GM18517 (cell line): ENCODE data around the gene SLC6A9.
A peak's percentile ranks its signal among the peaks of the same experiment; 100 is the strongest.

Source experiments
- ATAC-seq: cut with Tn5 transposase; IDR thresholded peaks from one replicate; pipeline ENCODE4 v1.9.1; 2021; ENCODE audit warnings: mild to moderate bottlenecking, moderate library complexity; ENCODE audit not compliant: unreplicated experiment

The SLC6A9 gene

DNA sequence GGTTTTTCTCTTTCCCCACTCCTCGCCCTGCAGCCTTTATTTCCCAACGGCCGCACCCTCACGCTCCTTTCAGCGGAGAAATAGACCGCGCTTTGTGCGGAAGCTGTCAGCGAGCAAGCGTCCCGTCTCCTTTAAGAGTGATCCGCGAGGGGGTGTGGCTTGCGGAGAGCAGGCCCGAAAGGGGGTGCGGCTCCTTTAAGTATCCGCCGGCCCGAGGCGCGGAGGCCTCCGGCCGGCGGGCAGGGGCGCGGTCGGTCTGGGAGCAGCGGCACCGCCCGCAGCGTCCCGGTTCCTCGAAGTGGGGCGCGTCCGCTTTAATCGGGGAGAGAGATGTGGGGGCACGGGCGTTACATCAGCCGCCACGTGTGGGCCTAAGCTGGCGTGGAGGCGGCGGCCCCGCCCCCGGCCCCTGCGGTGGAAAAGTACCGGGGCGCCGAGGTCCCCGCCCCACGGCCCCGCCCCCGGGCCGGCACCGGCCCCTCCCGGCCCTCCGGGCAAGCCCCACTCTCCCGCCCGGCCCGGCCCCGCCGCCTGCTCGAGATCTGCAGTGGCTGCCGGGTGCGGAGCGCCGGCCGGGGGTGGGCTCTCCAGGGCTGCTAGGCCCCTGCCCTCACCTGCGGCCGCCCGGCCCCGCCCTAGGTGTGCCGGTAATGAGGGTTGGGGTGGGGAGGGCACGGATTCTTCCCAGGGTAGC is 1.2 kb downstream of the SLC6A9 start:
- ATAC-seq = peak; percentile 80

DNA sequence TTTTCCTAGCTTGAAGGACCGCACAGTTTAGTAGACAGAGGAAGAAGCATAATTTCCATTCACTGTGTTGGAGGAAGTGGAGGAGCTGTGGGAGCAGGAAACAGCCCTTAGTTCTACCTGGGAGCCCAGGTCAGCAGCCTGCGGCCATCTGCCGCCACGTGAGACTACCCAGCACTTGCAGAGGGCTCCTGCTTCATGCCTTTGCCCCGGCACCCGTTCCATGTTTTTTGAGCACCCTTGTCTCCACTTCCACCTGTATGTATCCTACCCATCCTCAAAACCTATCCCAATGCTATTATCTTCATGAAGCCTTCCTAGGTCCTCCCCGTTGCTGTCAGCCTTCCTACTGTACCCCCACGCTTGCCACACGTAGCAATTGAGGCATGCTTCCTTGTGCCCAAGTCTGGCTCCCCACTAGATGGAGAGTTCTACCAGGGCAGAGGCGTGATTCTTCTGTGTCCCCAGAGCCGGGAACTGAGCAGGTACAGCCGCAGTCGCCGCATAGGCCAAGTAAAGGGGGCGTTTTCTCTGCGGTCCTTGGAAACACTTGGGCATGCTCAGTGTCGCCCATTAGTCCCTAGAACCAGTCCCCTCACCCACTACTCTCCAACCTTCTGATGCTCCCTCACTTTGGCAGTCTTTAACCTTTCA is 1.9 kb downstream of the SLC6A9 start:
- ATAC-seq = peak; percentile 28

DNA sequence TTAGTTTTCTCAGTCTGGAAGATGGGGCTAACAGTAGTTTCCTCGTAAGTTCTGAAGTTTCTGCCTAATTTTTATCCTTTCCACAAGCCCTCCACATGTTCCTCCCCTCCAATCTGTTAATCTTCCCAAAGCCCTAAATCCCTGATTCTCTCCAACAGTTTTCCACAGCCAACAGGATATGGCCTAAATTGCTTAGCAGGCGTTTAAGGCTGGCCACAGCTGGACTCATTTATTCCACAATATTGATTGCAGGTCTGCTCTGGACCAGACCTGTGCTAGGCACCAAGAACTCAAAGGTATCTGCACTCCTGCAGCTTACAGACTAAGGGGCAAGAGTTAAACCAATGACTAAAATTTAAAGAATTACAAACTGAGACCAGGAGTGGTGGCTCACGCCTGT is 3.9 kb downstream of the SLC6A9 start:
- ATAC-seq = no peak

DNA sequence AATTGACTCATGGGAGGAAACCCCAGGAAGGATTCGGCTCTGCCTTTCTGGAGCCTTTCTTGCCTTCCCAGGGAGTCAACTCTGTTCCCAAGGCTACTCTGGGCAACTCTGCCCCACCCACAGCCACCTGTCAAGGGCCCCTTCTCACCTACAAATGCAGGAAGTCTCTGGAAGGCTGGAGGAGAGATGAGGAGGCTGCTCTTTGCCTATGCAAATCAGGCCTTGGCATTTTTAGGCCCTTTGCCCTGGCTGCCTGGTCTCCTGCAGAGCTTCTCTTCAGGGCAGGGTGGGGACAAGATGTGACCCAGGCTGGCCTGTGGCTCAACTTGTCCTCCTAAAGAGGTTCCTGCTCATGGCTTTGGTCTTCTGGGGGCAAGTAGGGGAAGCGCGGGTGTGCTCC is 5.4 kb downstream of the SLC6A9 start:
- no peak for ATAC-seq

DNA sequence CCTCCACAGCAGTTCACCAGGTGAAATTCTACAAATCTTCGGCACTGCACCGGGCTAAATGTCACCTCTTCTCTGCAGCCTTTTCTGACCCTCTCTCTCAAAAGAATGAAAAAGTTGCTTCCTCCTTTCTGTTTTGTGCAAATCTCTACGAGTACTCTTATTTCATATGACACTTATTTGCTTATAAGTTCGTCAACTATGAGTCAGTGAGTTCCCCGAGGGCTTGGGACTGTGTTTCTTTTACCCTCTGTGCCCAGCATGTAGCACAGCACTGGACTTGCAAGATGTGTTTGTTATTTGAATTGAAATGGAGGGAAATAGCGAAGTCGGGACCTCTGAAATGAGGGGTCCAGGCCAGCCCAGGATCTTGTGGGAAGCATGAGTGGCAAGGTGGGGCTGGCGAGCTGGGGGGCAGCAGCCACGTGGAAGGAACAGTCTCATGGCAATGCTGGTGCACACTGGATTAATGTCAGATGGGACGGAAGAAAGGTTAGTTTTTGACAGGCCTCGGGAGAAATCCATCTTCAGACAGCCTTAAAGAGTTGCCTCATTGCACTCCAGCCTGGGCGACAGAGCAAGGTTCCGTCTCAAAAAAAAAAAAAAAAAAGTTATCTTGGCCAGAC is 6.2 kb downstream of the SLC6A9 start:
- ATAC-seq = no peak

DNA sequence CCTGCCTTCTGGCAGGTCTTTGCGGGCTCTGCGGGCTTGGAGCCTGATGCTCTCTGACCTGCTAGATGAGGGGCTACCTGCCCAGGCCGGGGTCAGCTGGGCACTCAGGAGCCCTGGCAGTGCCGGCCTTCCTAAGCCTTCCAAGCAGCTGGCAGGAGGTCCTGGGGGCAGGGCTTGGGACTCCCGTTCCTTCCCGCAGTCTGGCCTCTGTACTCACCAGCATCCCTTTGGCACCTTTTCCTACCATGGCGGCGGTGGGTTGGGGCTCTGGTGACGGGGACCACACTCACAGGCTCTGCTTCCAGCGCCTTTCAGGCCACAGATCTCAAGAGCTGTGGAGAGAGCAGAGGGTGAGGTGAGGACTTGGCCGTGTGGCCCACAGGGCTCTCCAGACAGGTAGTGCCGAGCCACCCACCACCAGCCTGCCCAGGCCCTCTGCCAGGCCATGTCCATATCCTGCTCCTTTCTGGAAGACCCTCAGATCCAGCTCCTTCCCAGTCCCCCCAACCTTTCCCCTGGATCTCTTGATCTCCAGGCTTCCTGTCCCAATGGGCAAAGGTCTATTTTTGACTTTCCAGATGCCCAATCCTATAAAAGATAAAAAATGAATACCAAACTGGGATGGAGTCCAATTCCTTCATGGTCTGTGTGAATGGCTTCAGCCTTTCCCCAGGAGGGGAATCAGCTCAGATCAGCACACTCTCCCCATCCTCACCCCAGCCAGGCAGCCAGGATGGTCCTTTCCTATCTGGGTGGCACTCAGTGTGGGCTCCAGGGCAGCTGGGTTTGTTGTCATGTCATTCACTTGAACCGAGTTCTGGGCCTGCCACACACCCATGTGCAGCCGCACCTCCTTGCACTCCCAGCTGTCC is 7.0 kb downstream of the SLC6A9 start:
- no peak for ATAC-seq

DNA sequence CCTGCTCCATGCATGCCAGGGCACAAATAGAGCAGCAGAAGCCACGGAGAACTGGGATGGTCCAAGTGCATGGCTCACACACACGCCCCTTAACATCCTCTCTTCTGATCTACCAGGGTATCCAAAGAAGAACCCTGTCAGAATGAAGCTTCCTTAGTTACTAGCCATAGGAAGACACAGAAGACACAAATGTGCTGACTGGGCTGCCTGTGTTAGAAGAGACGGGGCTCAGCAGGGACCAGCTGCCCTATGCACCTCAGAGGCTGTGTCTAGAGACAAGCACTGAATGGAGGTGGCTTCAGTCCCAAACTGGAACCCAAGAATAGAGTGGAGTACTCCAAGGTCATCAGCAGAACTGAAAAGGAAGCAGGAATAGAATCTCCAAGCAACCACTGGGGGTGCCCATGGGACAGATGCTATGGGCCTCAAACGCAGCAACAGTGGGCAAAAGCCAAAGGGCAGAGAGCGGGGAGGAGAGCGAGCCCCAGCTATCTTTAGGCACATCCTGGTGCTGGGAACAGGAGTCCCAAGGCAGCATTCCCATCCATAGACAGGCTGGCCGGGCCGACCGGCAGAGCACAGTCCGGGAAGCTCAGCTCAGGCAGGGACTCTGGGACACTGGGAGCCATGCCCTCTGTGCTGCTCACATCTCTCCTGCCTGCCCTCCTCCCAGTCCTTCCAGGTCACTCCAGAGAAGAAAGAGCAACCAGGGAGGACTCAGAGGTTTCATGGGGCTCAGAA is 9.5 kb downstream of the SLC6A9 start:
- no peak for ATAC-seq

DNA sequence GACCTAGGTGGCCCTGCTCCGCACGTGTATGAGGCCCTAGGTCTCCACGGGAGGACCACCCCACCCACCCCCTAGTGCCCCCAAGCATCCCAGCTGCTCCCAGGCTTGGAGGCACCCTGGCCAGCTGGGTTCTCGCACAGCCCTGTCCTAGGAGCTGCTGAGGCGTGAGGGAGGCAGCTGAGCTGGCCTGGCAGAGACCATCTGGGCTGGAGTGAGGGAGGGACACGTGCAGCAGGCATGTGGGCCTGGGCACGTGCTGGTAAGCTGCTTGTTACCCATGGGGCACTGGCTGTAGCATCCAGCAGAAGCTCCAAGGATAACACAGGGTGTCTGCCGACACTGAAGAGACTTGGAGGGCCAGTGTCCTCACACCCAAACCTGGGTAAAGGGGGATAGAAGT is 10.1 kb downstream of the SLC6A9 start:
- no peak for ATAC-seq

DNA sequence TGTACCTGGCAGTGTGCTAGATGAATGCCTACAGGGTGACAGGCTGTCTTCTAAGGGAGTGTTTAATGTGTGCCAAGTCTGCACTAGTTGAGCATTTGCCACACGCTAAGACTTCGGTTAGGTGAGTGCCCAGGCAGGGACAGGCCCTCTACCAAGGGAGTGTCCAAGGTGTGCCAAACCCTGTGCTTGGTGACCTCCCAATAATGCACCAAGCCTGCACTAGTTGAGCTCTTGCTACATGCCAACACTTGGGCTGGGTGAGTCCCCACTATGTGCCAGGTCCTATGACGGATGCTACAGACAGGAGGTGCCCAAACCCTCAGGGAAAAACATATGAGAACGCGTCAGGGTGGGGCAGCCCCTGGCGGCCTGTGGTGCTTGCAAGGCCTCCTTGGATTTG is 10.8 kb downstream of the SLC6A9 start:
- ATAC-seq = no peak

DNA sequence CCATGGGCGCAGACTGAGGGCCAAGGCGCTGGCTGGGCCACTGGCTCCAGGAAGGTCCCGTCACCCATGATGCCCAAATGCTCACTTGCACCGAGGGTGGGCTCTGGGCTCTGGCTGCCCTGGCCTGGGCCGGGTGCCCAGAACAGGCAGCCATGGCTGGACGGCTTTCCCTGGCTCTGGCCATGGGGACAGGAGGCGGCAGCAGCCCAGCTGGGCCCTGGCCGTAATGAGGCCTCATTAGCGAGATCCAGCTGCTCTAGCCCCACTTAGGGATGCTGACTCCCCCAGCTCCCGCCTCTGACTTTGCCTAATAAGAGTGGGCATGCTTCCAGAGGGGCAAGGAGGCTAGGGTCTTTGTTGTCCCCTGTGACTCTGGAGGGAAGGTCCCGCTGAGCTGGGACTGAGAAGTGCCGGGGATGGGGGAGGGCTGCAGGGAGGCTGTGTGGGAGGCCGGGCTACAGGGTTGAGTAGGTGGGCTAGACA is 11.8 kb downstream of the SLC6A9 start:
- ATAC-seq = no peak

DNA sequence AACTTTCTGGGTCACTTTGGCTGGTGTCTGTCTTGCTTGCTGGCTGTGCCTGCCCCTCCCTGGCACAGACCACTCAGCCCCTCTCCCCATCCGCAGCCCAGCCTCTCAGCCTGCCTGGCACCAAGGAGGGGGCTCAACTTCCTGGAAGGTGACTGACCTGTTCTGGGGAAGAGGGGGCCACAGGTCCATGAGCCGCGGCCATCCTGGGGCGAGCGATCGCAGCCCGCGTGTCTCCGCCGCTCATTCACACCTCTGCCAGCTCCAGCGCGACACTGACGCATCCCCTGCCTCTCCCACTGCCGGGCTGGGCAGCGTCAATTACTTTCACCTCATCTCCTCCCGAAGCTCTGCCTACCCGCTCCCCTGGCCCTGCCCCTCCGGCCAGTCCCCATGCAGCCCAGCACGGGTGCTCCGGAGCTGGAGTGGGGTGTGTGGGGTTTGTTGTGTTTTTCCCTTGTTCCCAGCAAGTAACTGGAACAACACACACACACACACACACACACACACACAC is 14.3 kb downstream of the SLC6A9 start:
- ATAC-seq = no peak

DNA sequence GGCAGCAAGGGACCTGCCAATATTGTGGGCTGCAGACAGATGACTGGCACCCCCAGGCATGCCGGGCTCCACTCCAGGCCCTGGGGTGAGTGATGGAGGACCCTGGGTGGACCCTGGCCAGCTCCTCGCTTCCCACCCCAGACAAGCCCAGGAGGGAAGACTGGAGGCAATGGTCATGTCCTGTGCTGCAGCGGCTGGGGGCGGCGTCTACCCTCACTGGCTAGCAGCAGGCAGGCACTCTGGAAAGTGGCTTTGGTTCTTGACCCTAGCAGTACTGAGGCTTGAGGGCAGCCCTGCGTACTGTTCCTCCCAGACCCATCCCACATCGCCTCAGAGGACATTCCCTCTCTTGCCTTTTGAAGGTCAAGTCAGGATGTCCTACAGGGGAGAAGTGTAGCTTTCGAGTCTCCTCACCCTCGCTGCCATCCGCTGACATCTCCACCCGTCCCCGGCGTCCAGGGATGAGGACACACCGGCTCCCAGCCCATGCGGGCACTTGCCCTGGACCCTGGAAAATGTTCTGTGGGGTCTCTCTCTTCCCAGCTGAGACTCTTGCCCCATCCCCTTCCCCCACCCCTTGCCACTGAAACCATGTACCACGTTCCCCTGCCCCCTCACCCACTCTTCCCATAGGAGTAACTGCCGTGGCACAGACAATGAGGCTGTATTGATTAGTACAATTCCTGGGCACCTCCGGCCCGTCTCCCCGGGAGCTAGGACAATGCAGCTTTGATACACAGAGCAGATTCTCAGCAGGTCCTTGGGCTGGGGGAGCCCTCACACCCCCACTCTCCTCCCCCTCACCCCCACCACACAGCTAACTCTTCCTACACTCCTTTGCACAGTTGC is 15.0 kb downstream of the SLC6A9 start:
- no peak for ATAC-seq

DNA sequence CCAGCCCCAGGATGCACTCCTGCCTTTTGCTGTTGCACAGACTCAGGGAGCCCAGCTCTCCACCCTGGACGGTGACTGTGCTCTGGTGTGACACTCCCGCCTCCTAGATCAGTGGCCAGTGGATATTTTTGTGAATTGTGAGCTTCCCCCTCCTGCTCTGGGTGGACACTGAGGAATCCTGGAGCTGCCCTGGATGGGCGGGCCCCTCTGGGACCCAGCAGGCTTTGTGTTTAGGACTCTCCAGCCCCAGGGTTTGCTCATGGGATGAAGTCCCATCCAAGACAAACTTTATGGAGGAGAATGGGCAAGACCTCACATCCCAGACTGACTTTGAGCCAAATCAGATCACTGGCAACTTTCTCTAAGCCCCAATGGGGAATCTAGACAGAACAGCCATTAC is 16.1 kb downstream of the SLC6A9 start:
- no peak for ATAC-seq

DNA sequence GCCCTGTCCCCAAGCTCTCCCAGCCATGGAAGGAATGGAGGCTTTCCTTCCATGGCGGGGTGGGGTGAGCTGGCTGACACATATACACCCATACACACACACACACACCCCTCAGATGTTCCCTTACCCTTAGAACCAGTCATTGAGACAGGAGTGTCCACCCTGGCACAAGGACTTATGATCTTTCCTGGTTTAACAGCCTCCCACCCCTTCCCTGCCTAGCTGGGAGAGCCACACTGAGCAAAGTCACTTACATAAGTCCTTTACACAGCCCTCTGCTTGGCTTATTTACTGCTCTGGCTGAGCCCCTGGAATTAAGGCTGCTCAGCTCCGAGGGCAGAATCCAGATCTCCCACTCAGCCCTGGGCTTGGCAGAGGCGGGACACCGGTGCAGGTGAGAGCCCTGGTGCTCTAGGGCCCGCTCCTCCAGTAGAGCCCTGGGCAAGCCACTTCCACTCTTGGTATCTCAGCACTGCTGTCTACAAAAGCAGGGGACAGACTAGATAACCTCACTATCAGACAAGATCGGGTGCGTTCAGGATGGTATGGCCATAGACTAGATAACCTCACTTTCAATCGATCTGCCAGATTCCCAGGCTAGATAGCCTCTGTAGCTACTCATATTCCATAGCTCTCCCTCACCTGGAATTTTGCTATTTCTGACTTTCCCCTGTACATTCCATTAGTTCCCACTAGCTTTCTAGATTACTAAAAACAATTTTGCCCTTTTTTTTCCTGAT is 16.7 kb downstream of the SLC6A9 start:
- ATAC-seq = no peak

DNA sequence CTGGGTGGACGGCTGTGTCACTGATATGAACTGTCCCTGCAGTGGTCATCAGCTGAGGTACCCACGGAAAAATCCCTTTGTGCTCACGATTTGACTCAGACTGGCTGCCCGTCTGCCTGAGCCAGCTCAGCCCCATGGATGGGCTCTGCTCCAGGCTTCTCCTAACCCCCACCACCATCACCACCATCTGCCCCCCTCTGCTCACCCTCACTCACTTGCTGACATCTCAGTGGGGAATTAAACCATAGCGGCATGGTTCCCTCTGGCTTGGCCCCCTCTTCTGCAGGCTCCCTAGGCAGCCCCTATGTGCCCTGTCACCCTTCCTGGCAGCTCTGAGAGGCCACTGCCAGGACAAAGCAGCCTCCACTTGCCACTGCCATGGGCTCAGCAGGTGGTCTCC is 17.3 kb downstream of the SLC6A9 start:
- no peak for ATAC-seq

DNA sequence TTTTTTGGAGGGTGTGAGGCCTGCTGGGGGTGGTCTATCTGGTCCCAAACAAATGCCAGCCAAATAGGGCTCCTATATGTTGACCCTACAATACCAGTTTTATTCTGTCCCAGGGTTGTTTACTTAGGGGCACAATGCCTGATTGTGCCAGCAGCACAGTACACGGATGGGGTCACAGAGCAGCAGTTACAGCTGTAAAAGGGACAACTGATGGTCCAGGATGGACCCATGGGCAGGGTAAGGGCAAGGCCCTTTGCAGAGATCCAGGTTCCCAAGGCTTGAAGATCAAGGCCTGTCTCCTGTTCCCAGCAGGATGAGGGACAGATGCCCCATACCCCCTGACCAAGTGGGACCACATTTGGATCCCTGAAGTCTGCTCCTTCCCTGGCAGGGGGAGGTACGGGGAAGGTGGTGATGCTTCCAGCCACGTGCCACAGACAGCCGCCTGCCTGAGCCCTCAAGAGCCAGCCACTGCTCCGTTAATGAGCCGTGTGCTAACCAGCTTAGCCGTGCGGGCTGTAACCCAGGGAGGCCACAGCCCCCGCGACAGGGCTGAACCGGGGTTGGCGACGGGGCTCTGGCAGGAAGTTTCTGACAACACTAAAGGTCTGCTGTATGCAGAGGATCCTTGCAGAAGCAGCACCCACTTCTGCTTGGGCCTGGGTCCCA is 18.2 kb downstream of the SLC6A9 start:
- ATAC-seq = no peak

DNA sequence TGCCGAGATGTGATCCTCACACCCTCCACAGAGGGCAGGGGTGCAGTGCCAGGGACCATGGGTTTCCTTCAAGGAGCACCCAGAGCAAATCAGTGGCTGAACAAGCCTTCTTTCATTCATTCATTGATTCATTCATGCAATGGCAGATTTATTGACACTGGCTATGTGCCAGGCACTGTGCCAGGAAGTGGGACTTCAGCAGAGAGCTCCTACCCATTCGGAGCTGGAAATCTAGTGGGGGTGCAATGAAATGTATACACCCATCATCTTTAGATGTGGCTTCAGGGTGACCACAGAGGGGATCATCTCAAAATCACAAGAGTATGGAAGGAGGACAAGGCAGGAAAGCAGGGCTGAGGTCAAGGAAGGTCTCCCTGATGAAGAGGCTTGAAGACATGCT is 18.9 kb downstream of the SLC6A9 start:
- ATAC-seq = no peak

DNA sequence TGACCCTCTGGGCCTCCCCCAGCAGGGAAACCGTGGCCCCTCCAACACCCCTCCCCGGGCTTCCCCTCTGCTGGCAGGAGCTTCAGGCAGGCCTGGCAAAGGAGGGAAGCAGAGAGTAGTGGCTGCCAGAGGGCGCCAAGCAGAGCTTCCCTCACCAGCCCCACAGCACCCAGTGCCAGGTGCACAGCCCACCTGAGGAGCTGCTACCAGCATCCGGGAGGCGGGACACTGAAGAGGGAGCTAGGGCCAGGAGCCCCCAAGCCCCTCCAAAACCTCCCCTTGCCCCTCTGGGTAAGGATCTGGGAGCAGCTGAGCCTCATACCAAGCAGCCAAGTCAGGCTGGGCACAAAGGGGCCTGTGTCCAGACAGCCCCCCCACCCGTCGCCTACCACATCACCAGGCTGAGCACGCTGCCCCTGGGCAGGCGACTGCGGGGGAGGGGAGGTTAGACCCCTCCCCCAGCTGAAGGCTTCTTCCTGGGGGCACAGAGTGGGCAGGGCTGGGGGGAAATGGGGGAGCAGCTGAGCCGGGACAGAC is 20.3 kb downstream of the SLC6A9 start:
- ATAC-seq = no peak
